HG02970 (cell line): ENCODE data around the gene TBL1XR1.

Experiments used
- ATAC-seq: cut with Tn5 transposase; IDR thresholded peaks from one replicate; pipeline ENCODE4 v1.9.1; 2021; ENCODE audit warnings: mild to moderate bottlenecking, moderate library complexity, moderate number of reproducible peaks; ENCODE audit not compliant: unreplicated experiment, low FRiP score

Gene TBL1XR1

GRCh38 chr3:176977331-176977730 is 220.0 kb downstream of the TBL1XR1 start:
- ATAC-seq = no peak

- ATAC-seq = no peak
These were observed 220.7 kb downstream of the TBL1XR1 start for GRCh38 chr3:176976586-176976985.

GRCh38 chr3:176974279-176974678 is 223.0 kb downstream of the TBL1XR1 start:
- ATAC-seq = no peak

- ATAC-seq = no peak
These were observed 225.6 kb downstream of the TBL1XR1 start for GRCh38 chr3:176971613-176972174.

- no peak for ATAC-seq
These were observed 226.5 kb downstream of the TBL1XR1 start for GRCh38 chr3:176970770-176971169.

- ATAC-seq = no peak
These were observed 227.8 kb downstream of the TBL1XR1 start for GRCh38 chr3:176969506-176969905.
